ENCODE data around the gene LAMA2.

- TF ChIP-seq, protein P1, sequence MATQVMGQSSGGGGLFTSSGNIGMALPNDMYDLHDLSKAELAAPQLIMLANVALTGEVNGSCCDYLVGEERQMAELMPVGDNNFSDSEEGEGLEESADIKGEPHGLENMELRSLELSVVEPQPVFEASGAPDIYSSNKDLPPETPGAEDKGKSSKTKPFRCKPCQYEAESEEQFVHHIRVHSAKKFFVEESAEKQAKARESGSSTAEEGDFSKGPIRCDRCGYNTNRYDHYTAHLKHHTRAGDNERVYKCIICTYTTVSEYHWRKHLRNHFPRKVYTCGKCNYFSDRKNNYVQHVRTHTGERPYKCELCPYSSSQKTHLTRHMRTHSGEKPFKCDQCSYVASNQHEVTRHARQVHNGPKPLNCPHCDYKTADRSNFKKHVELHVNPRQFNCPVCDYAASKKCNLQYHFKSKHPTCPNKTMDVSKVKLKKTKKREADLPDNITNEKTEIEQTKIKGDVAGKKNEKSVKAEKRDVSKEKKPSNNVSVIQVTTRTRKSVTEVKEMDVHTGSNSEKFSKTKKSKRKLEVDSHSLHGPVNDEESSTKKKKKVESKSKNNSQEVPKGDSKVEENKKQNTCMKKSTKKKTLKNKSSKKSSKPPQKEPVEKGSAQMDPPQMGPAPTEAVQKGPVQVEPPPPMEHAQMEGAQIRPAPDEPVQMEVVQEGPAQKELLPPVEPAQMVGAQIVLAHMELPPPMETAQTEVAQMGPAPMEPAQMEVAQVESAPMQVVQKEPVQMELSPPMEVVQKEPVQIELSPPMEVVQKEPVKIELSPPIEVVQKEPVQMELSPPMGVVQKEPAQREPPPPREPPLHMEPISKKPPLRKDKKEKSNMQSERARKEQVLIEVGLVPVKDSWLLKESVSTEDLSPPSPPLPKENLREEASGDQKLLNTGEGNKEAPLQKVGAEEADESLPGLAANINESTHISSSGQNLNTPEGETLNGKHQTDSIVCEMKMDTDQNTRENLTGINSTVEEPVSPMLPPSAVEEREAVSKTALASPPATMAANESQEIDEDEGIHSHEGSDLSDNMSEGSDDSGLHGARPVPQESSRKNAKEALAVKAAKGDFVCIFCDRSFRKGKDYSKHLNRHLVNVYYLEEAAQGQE (IDR thresholded peaks at IDR 0.05; ENCODE audit: low read depth), result no peak
- TF ChIP-seq EP300 (IDR thresholded peaks at IDR 0.05; ENCODE audit: borderline replicate concordance) (no peak), YY1 (IDR thresholded peaks at IDR 0.05; ENCODE audit: low read depth) (no peak), RAD21 (IDR thresholded peaks at IDR 0.05; ENCODE audit: low read depth) (no peak), TEAD4 (IDR thresholded peaks at IDR 0.05) (no peak), ZBTB7A (IDR thresholded peaks at IDR 0.05; ENCODE audit: low read depth) (no peak), CEBPB (IDR thresholded peaks at IDR 0.05) (no peak), USF1 (IDR thresholded peaks at IDR 0.05) (no peak)
Measured at GRCh38 chr6:129565811-129566210, 682.9 kb downstream of the LAMA2 start.
